Measurements from ENCODE around the gene TEAD1.

The TEAD1 gene

GRCh38 chr11:12993626-12994025 is 319.4 kb downstream of the TEAD1 start:
- no peak overlapping the region for H3K4me3 ChIP-seq (ENCODE audit: low read length)
- no peak for TF ChIP-seq CTCF (conservative IDR thresholded peaks at IDR 0.05; ENCODE audit: low read length)
- DNase-seq (ENCODE audit: low read depth) = no peak

Data from AG10803 (cell line).